ENCODE data around the gene FUBP1.
"Not testable (repeated sequence)": the region's sequence is repeated elsewhere in the genome, so short reads cannot be mapped to it uniquely, and the experiment has no call there.

Gene FUBP1

DNA sequence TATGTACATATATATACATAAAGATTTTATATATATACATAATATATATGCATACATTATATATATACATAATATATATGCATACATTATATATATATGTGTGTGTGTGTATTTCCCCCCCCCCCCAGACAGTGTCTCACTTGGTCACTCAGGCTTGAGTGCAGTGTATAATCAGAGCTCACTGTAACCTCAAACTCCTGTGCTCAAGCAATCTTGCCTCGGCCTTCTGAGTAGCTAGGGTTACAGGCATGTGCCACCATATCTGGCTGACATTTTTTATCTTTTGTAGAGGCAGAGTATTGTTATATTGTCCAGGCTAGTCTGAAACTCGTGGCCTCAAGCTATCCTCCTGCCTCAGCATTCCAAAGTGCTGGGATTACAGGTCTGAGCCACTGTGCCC is 9.0 kb upstream of the FUBP1 start:
- DNase-seq (ENCODE audit: low spot score), result no peak

GRCh38 chr1:77986810-77987209 is 7.9 kb upstream of the FUBP1 start:
- DNase-seq (ENCODE audit: low spot score), result no peak

DNA sequence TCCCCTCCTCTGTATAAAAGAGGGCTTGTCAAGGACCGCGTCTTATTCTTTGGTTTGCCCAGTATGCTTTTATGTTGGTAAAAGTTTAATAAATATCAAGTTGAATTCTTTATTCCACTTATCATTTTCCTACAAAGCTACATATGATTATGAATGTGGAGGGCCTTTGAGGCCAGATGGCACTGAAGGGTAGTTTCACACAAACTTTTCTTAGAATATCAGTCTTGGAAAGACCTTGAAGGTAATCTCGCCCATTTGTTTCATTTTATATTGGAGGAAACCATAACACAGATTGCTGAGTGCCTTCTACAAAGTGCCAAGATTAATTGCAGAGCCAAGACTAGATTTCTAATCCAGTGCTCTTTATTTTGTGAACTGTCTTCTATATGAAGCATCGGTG is 5.8 kb upstream of the FUBP1 start:
- no peak for DNase-seq (ENCODE audit: low spot score)

DNA sequence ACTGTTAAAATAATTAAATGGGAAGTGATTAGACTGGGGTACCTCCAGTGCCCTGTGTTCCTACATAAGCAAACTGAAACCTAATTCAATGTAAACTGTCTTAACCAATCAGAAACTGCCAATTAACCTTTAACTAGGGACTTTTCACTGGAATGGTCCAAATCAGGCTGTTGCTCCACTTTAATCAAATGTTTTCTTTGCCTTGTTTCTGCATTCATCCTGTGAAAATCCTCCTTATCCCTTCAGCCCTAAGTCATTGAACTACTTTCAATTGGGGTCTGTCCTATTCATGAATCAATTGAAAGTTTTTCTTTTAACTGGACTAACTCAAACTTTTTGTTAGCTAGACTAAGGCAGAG is 5.1 kb upstream of the FUBP1 start:
- DNase-seq (ENCODE audit: low spot score), result no peak

DNA sequence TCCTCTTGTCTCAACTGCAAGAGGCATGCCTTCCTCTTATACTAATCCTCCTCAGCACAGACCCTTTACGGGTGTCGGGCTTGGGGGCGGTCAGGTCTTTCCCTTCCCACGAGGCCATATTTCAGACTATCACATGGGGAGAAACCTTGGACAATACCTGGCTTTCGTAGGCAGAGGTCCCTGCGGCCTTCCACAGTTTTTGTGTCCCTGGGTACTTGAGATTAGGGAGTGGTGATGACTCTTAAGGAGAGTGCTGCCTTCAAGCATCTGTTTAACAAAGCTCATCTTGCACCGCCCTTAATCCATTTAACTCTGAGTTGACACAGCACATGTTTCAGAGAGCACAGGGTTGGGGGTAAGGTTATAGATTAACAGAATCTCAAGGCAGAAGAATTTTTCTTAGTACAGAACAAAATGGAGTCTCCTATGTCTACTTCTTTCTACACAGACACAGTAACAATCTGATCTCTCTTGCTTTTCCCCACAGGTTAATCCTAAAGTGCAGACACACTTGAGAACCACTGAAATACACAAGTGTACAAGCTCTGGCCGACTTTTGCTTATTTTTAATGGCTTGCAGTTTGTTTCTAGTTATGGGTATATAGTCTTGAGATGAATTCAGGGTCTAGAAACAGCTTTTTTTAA is 4.6 kb upstream of the FUBP1 start:
- not testable (repeated sequence) for DNase-seq (ENCODE audit: low spot score)

DNA sequence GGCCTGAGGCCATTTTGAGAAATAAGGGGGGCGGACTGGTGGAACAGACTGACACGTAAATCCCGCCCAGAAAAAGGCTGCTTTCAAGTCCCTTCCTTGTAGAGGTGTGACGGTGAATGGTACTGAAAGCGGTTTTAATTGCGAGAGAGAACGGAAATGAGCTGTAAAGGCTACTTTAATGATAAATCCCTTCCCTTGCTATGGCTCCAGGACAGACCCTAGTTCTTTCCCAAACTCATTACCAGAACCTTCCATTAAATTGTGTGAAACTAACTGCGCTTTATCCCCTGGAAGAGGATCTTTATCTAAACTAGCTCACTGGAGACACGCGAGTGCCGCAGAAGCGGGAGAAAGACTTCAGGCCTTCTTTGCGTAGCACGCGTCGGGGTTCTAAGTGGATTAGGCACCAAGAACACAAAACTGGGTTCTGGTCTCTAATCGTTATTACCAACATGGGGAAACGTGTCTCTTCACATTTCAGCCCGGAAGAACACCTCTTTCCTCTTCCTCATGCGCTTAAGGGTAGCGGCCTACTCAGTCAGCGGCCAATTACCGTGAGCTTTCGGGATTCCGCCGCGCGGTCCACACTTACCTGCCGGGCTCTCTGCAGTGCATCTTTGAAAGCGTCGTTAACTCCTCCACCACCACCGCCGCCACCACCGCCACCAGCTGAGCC is 441 bp downstream of the FUBP1 start:
- DNase-seq (ENCODE audit: low spot score), result peak; percentile 76

DNA sequence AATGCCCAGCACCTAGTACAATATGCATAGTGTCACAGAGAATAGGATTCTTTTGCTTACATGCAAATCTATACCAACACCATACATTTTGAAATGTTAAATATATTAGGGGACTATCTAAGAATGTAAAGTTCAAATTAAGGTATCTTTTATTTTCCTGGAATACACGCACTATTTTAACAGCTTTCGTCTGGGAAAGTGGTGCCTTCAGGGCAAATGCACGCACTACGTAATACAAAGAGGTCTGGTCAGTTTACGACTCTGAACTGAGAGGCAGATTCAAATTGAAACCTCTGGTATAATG is 931 bp downstream of the FUBP1 start:
- DNase-seq (ENCODE audit: low spot score), result no peak

- no peak for DNase-seq (ENCODE audit: low spot score)
Observed at GRCh38 chr1:77976433-77977076, 2.3 kb downstream of the FUBP1 start.

- DNase-seq (ENCODE audit: low spot score), result no peak
Observed at GRCh38 chr1:77975907-77976306, 3.0 kb downstream of the FUBP1 start.

GRCh38 chr1:77975386-77975785 is 3.5 kb downstream of the FUBP1 start:
- DNase-seq (ENCODE audit: low spot score), result no peak

DNA sequence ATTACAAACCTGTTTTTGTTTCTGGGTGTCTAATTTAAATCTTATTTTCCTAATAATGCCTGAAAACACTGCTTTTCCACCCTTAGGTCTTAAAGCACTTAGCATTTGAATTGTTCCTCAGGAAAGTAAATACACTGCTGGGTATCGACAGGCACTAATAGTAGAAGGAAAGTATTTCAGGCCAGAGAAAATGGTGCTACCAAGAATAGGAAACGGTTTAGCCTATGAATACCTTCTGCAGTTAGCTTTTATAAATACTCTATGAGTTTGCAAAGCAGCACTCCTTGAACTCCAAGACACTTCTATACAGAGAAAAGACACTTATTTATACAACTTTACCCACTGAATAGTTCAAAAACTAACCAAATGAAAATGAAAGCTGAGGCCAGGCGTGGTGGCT is 6.8 kb downstream of the FUBP1 start:
- DNase-seq (ENCODE audit: low spot score), result no peak

DNA sequence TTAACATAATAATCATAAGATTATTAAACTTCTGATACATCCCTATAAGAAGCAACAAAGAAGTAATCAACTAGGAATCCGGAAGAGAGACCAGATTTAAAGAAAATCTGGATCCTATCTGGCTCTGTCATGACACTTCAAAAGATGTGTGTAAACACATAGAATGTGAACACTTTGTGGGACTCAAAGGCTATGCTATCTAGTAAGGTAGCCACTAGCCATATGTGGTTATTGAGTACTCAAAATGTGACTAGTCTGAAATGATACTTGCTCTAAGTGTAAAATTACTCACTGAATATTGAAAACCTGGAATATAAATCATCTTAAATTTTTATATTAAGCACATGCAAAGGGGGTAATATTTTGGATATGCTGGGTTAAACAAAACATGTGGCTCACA is 8.7 kb downstream of the FUBP1 start:
- DNase-seq (ENCODE audit: low spot score), result no peak

GRCh38 chr1:77966291-77966690 is 12.6 kb downstream of the FUBP1 start:
- DNase-seq (ENCODE audit: low spot score), result no peak

- no peak for DNase-seq (ENCODE audit: low spot score)
Observed at GRCh38 chr1:77961392-77961791, 17.5 kb downstream of the FUBP1 start.

DNA sequence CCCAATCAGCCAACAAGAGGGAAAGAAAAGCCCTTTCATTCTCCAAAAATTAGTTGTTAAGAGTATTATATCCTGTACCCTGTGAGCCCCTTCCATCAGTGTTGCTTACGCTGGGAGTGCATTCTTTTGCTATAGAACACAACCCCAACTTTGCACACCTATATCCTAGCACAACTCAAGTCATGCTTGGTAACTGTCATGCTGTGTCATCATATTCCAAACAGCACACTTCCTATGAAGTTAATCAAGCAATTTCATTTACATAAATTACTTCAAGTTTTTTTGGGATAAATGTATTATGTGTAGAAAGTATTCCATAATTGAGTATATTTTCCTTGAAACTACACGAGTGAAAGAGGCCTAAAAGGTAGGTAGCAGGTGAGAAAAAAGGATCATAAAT is 20.0 kb downstream of the FUBP1 start:
- no peak for DNase-seq (ENCODE audit: low spot score)

- no peak for DNase-seq (ENCODE audit: low spot score)
Observed at GRCh38 chr1:77958391-77958790, 20.5 kb downstream of the FUBP1 start.

- no peak for DNase-seq (ENCODE audit: low spot score)
Observed at GRCh38 chr1:77956464-77956863, 22.4 kb downstream of the FUBP1 start.

GRCh38 chr1:77955709-77956108 is 23.2 kb downstream of the FUBP1 start:
- DNase-seq (ENCODE audit: low spot score), result no peak

GRCh38 chr1:77954521-77954920 is 24.4 kb downstream of the FUBP1 start:
- DNase-seq (ENCODE audit: low spot score), result no peak

- no peak for DNase-seq (ENCODE audit: low spot score)
Observed at GRCh38 chr1:77953907-77954306, 25.0 kb downstream of the FUBP1 start.

- DNase-seq (ENCODE audit: low spot score), result no peak
Observed at GRCh38 chr1:77951328-77951727, 27.5 kb downstream of the FUBP1 start.

DNA sequence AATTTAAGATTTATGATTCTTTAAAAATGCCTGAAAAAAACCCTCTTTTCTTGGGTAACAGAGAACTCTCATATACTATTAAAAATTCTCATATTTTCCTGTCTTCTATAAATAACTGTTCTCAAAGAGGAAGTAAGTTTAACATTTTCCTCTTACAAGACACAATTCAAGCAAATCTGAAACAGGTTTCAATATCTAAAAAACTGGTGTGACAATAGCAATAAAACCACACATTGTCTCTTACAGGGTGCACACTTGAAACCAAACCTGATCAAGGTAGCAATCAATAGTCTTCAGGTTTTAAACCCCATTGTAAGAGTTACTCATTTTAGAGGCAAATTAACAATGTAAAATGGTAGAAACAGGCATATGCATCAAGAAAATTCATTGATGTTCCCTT is 28.0 kb downstream of the FUBP1 start:
- no peak for DNase-seq (ENCODE audit: low spot score)

DNA sequence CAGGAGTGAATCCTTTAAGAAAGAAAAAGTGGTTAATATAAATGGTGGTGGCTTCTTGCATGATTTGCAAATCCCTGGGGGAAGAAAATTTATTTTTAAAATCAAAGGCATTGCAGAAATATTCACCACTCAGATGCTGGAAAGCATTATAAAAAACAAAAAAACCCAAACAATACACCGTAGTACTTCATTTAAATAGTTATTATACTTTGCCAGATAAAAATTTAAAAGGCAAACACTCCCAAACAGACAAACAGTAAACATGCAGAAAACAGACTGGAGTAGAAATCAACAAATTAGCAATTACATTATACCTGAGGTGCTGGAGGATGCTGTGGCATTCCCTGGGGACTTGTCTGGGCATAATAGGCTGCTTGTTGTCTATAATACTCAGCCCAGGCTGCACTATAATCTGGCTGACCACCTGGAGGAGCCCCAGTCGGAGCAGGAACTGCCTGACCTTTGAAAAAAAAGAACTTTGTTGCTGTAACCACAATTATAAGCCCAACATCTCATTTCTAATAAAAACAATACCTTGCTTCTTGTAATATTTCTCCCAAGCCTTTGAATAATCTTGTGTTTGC is 29.9 kb downstream of the FUBP1 start:
- DNase-seq (ENCODE audit: low spot score), result no peak

DNA sequence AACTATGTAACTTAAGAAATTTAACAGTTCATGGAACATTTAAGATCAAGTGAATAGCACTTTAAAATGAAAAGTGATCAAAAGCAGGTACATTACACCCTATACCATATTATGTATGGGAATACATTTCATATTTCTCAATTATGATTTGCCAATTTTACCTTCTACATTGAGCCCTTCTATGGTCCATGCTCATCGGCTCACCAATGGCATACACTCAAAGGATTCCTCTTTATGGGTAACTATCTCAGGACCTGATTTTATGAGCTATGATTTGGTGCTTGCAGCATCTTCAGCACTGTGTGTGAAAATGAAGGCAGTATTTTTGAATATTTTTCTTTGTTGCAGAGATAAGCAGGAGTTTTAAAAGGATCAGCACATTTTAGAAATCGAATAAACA is 33.5 kb downstream of the FUBP1 start:
- no peak for DNase-seq (ENCODE audit: low spot score)
